DMS 273 (cell line): Measurements from ENCODE around the gene TAB2.
"Not testable (repeated sequence)": the region's sequence is repeated elsewhere in the genome, so short reads cannot be mapped to it uniquely, and the experiment has no call there.

Experiments
- DNase-seq: peaks from one replicate; lab custom pipeline; 2025; ENCODE audit not compliant: unreplicated experiment; lab: John Stamatoyannopoulos, UW

TAB2 gene

DNA sequence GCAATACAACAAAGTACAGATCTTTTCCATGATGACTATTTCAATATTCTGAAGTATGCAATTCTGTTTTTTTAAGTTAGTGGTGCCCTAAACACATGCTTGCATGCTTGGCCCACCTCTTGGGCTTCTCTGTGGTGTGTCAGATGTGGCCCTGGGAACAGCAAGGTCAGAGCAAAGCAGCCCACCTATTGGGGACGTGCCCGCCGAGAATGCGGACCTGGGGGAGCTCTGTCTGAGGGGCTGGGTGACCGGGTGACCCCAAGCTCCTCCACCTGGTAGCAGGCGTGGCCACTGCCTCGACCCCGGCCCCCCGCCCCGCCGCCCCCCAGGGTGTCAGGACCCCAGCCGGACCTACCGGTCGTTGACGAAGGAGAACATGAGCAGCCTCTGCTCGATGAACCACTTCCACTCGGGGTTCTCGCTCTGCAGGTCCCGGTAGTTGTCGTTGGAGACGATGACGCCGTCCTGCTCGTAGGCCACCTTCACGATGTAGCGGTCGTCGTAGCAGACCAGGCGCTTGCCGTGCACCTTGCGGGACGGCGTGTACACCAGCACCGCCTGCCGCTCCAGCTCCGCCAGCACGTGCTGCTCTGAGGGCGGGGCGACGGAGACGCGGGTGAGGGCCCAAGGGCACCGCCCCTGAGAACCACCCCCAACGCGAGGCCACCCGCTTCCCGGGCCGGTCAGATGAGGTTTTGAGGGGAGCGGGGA, 139.0 kb downstream of the TAB2 start:
- DNase-seq = no peak

DNA sequence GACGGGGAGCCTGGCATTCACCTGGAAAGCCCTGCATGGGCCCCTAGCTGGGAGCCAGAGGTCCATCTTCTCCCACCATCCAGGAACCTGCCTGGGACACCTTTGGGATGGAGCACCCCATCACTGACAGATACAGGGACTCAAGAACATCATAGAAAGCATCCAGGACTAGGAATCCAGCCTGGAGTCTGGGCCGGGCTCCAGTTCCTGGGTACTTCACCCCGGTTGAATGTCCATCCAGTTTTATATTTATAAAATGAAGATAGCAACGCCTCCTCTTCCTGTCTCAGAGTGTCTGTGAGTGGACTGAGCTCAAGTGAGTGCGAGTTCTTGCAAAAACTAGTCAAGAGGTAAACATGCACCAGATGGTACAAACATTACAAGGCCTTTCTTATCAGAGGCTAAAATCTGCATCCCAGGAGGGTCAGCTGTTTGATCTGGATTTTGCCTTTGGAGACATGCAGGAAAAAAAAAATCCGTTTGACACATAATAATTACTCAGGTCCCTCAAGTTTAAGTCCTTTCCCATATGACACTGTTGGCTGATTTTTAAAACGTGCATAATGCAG, 139.9 kb downstream of the TAB2 start:
- peak; percentile 54 for DNase-seq

DNA sequence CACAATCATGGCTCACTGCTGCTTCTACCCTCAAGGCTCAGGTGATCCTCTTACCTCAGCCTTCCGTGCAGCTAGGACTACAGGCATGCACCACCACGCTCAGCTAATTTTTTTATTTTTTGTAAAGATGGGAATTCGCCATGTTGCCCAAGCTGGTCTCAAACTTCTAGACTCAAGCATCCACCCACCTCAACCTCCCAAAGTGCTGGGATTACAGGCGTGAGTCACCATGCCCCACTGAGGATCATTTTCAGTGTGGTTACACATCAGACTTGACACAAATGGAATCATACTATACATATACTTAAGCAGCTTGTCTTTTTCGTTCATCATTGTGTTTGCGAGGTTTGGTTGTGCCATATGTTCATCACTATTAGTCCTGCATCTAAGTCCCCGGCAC, 140.7 kb downstream of the TAB2 start:
- peak; percentile 75 for DNase-seq

DNA sequence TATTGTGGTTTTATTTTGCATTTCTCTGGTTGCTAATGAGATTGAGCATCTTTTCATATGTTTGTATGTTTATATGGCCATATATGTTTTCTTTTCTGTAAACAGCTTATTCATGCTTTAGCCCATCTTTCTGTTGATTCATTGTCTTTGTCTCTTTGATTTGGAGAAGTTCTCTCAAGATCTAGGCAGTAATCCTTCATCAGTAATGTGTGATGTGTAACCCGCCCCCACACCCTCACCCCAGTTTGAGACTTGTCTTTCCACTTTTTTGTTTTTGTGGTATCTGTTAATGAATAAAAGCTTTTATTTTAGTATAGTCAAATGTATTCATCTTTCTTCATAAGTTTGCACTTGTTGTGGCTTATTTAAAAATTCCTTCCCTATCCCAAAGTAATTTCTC, 141.3 kb downstream of the TAB2 start:
- no peak for DNase-seq

DNA sequence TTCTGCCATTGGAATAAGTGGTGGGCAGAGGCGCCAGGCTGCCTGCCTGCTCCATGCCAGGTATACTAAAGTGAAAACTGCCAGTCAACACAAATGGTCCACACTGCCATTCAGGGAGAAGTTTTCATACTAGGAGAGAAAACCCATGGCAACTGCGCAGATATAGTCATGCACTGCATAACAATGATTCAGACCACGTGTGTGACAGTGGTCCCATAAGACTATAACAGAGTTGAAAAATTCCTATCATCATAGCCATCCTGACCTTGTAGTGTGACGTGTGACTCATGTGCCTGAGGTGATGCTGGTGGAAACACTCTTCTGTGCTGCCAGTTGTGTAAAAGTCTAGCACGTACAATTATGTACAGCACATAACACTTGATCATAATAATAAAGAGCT, 142.2 kb downstream of the TAB2 start:
- DNase-seq = no peak

DNA sequence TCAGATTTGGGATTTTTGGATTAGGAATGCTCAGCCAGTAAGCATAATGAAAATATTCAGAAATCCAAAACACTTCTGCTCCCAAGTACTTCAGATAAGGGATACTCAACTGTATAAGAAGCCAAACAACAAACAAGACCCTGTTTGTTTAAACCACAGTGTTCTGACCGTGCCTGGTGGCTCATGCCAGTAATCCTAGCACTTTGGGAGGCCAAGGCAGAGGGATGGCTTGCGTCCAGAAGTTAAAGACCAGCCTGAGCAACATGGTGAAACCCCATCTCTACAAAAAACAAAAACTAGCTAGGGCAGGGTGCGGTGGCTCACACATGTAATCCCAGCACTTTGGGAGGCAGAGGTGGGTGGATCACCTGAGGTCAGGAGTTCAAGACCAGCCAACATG, 142.7 kb downstream of the TAB2 start:
- not testable (repeated sequence) for DNase-seq
